CD4-positive, alpha-beta T cell treated with Interleukin-4 for 1 hour (primary cell): ENCODE data around the gene MT1HL1.

Source experiments
- DNase-seq, 2 donors: peaks; one replicate each; pipeline ENCODE4 v3.0.0-alpha.2; 2020 to 2022

MT1HL1 gene

GRCh38 chr1:236966636-236967035 is 37.6 kb downstream of the MT1HL1 start:
- no peak for DNase-seq

- DNase-seq = no peak
Measured at GRCh38 chr1:236963920-236964319, 40.3 kb downstream of the MT1HL1 start.

- no peak for DNase-seq
Measured at GRCh38 chr1:236959112-236959511, 45.1 kb downstream of the MT1HL1 start.

DNA sequence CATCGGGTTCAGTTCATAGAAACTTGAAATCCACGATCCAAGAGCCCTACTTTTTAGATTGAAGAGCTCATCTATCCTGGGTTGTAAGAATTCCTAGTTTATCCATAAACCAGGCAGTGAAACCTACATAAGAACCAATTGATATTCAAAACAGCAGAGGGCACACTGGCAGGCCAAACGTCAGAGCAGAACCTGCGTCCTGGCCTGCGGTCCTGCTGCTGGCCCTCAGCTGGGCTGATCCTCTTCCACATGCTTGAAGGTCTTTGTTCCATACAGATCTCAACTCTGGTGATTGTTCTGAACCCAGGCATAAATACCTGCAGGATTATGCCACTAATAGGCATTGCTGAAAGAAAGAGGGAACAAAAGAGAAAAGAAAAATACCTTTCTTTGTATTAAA is 47.0 kb downstream of the MT1HL1 start:
- no peak for DNase-seq
